A549 treated with RU486 at 1 μM for 4 hours (cell line): ENCODE results near the gene NPR3. TPM values are rescaled to one million over a fixed set of nuclear protein-coding genes. Genes with fewer than 3 reads are reported as not detected.

Source experiments
- total RNA-seq: library from RNA; stranded (reverse); fragments of 200-300 nt; extraction: Qiagen RNA extraction; gene quantifications from 5 replicates; pipeline ENCODE4 v1.2.3, GENCODE V29; 2022; ENCODE audit warnings: low read depth

NPR3 gene, protein sequence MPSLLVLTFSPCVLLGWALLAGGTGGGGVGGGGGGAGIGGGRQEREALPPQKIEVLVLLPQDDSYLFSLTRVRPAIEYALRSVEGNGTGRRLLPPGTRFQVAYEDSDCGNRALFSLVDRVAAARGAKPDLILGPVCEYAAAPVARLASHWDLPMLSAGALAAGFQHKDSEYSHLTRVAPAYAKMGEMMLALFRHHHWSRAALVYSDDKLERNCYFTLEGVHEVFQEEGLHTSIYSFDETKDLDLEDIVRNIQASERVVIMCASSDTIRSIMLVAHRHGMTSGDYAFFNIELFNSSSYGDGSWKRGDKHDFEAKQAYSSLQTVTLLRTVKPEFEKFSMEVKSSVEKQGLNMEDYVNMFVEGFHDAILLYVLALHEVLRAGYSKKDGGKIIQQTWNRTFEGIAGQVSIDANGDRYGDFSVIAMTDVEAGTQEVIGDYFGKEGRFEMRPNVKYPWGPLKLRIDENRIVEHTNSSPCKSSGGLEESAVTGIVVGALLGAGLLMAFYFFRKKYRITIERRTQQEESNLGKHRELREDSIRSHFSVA
- 14.8 to 22.0 TPM (median 20.2 TPM) in 5 replicates for total RNA-seq

GRCh38 chr5:32710550-32711361, at the start of gene NPR3:
Gene NPR3 (plus strand): TSS chr5:32711321. CDS start chr5:32711777, 456 bp downstream.

Other genes starting within 250 kb of the NPR3 start
- 187 to 271 TPM (median 255 TPM) in 5 replicates for gene SUB1, start 125.8 kb upstream of the NPR3 start, total RNA-seq